SIG-M5 (cell line): ENCODE measurements around the gene CD36.
"Not testable (repeated sequence)": the region's sequence is repeated elsewhere in the genome, so short reads cannot be mapped to it uniquely, and the experiment has no call there.

Experiments used
- DNase-seq: peaks from one replicate; lab custom pipeline; 2025; lab: John Stamatoyannopoulos, UW

CD36 gene

GRCh38 chr7:80654887-80655340 lies 16.5 kb downstream of the CD36 start:
- DNase-seq = no peak

GRCh38 chr7:80656029-80656428 lies 17.6 kb downstream of the CD36 start:
- DNase-seq = no peak

- no peak for DNase-seq
These were observed 20.9 kb downstream of the CD36 start for GRCh38 chr7:80659120-80660055.

GRCh38 chr7:80660939-80661338 lies 22.5 kb downstream of the CD36 start:
- DNase-seq = no peak

GRCh38 chr7:80661729-80662128 lies 23.3 kb downstream of the CD36 start:
- DNase-seq = no peak

GRCh38 chr7:80662252-80662651 lies 23.8 kb downstream of the CD36 start:
- no peak for DNase-seq

- no peak for DNase-seq
These were observed 27.1 kb downstream of the CD36 start for GRCh38 chr7:80665526-80665925.

GRCh38 chr7:80666376-80666775 lies 27.9 kb downstream of the CD36 start:
- no peak for DNase-seq

GRCh38 chr7:80669367-80669766 lies 30.9 kb downstream of the CD36 start:
- not testable (repeated sequence) for DNase-seq

GRCh38 chr7:80671744-80672143 lies 33.3 kb downstream of the CD36 start:
- no peak for DNase-seq

- no peak for DNase-seq
These were observed 36.6 kb downstream of the CD36 start for GRCh38 chr7:80675090-80675489.

GRCh38 chr7:80676404-80676803 lies 38.0 kb downstream of the CD36 start:
- DNase-seq = no peak

GRCh38 chr7:80677629-80678028 lies 39.2 kb downstream of the CD36 start:
- no peak for DNase-seq

GRCh38 chr7:80678707-80679106 lies 40.3 kb downstream of the CD36 start:
- no peak for DNase-seq

GRCh38 chr7:80679921-80680907 lies 41.8 kb downstream of the CD36 start:
- peak; percentile 15 for DNase-seq

- DNase-seq = no peak
These were observed 42.9 kb downstream of the CD36 start for GRCh38 chr7:80681272-80681885.

- DNase-seq = no peak
These were observed 44.3 kb downstream of the CD36 start for GRCh38 chr7:80682744-80683143.

- DNase-seq = no peak
These were observed 48.1 kb downstream of the CD36 start for GRCh38 chr7:80686576-80686975.

GRCh38 chr7:80699045-80699638 lies 60.7 kb downstream of the CD36 start:
- no peak for DNase-seq

- DNase-seq = no peak
These were observed 61.3 kb downstream of the CD36 start for GRCh38 chr7:80699721-80700256.

- DNase-seq = no peak
These were observed 64.8 kb downstream of the CD36 start for GRCh38 chr7:80703272-80703671.
